Vagina (tissue), 2 donors: ENCODE data around the gene TMC4. TPM values are rescaled to one million over a fixed set of nuclear protein-coding genes. Genes with fewer than 3 reads are reported as not detected.

Experiments
- DNase-seq, 2 donors: peaks; one replicate each; pipeline ENCODE4 v3.0.0-alpha.2; 2017; ENCODE audit errors: extremely low spot score in 2 of 2
- H3K27ac ChIP-seq: fragments of 200-600 bp; sonication (generic); one replicate; pipeline ENCODE4 v1.5.1; 2019
- H3K27me3 ChIP-seq: fragments of 200-600 bp; sonication (generic); one replicate; pipeline ENCODE4 v1.5.1; 2019
- H3K36me3 ChIP-seq, 2 donors: fragments of 200-600 bp; sonication (generic); one replicate each; pipeline ENCODE4 v1.5.1; 2017 to 2019
- H3K4me1 ChIP-seq: fragments of 200-600 bp; sonication (generic); one replicate; pipeline ENCODE4 v1.5.1; 2019
- H3K4me3 ChIP-seq, 2 donors: fragments of 200-600 bp; sonication (generic); 1 replicate in 1 of 2; 2 replicates in 1 of 2; pipeline ENCODE4 v1.5.1; 2016 to 2019
- H3K9me3 ChIP-seq: fragments of 200-600 bp; sonication (generic); one replicate; pipeline ENCODE4 v1.5.1; 2019
- CTCF ChIP-seq, 3 experiments: fragments of 450-650 bp in 2 of 3; fragments of 200-600 bp in 1 of 3; sonication (generic) in 1 of 3; IDR thresholded peaks; one replicate each; pipeline ENCODE4 v1.5.1; 2017 to 2019; ENCODE audit warnings: antibody characterized with exemption in 3 of 3, mild to moderate bottlenecking in 2 of 3, moderate library complexity in 2 of 3
- POLR2A ChIP-seq, 2 donors: fragments of 450-650 bp; IDR thresholded peaks; one replicate each; pipeline ENCODE4 v1.6.1; 2017; ENCODE audit warnings: antibody characterized with exemption in 2 of 2, mild to moderate bottlenecking in 2 of 2, moderate library complexity in 2 of 2
- POLR2AphosphoS5 ChIP-seq, 2 donors: sonication (generic); formaldehyde crosslinking; IDR thresholded peaks; one replicate each; pipeline ENCODE4 v1.9.0; 2017; ENCODE audit warnings: antibody characterized with exemption in 2 of 2, mild to moderate bottlenecking in 2 of 2, low read depth in 1 of 2; ENCODE audit not compliant: insufficient read depth in 1 of 2
- intact Hi-C: fragments of 100-400 bp; cut with DNase I; formaldehyde crosslinking; loops from one replicate; pipeline ENCODE4 v1.15.1; 2023
- total RNA-seq: library from RNA; depleted of rRNA; stranded (reverse); fragments of >200 nt; gene quantifications from one replicate; pipeline ENCODE4 v1.2.3, GENCODE V29; 2016

Gene TMC4
- total RNA-seq, 1 donor from 2014 or later, result 22.3 TPM

GRCh38 chr19:54156490-54156889 lies 16.5 kb downstream of the TMC4 start:
- DNase-seq, result no peak
- intact Hi-C loops, result no loop called here
- Histone ChIP-seq H3K9me3 (no peaks in the 10 kb centered on the region), H3K27ac (no peak overlapping the region), H3K27me3 (no peaks in the 10 kb centered on the region), H3K4me1 (peaks cover 28% of the 10 kb centered on the region), H3K36me3 (peaks cover 0 to 61% of the 10 kb centered on the region in 2 donors), H3K4me3 (no peak overlapping the region)
- no peak for TF ChIP-seq POLR2A (IDR thresholded peaks at IDR 0.05)
- TF ChIP-seq CTCF (IDR thresholded peaks at IDR 0.05), result no peak
- TF ChIP-seq POLR2AphosphoS5 (IDR thresholded peaks at IDR 0.05; ENCODE audit: insufficient read depth in 1 of 2, low read depth in 1 of 2), result no peak

DNA sequence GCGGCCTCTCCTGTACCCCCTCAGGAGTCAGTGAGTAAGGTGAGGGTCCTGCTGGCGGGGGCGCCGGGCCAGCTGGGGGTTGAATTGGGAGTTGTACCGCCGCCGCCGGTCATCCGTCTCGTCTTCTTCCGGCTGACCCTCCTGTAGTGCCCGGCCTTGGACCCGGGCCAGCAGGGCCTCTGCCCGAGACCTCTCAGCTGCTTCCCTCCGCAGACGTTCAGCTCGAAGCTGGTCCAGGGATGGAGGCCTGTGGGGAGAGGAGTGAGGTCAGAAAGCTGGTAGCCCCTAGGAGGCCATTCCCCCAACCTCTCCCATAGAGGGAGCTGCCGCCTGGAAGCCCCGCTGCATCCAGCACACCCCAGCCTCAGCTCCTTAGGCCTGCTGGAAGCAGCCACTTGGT lies 17.3 kb downstream of the TMC4 start:
- Histone ChIP-seq H3K27ac (no peak overlapping the region), H3K27me3 (no peaks in the 10 kb centered on the region), H3K4me1 (peaks cover 20% of the 10 kb centered on the region), H3K4me3 (no peak overlapping the region), H3K9me3 (no peaks in the 10 kb centered on the region), H3K36me3 (peaks cover 0 to 62% of the 10 kb centered on the region in 2 donors)
- intact Hi-C loops, result no loop called here
- no peak for DNase-seq
- TF ChIP-seq POLR2A (IDR thresholded peaks at IDR 0.05) (no peak), CTCF (IDR thresholded peaks at IDR 0.05) (no peak), POLR2AphosphoS5 (IDR thresholded peaks at IDR 0.05; ENCODE audit: insufficient read depth in 1 of 2, low read depth in 1 of 2) (no peak)

- H3K27me3 ChIP-seq, result no peaks in the 10 kb centered on the region
- H3K9me3 ChIP-seq, result no peaks in the 10 kb centered on the region
- no peak for TF ChIP-seq POLR2A (IDR thresholded peaks at IDR 0.05)
- intact Hi-C loops, result no loop called here
- peaks cover 0 to 70% of the 10 kb centered on the region in 2 donors for H3K36me3 ChIP-seq
- DNase-seq, result no peak
- no peak overlapping the region for H3K4me3 ChIP-seq
- peaks cover 13% of the 10 kb centered on the region for H3K4me1 ChIP-seq
- no peak overlapping the region for H3K27ac ChIP-seq
These were observed 18.2 kb downstream of the TMC4 start for GRCh38 chr19:54154603-54155345.

GRCh38 chr19:54153731-54154326 lies 19.1 kb downstream of the TMC4 start:
- intact Hi-C loops, result no loop called here
- DNase-seq, result no peak
- H3K9me3 ChIP-seq, result no peaks in the 10 kb centered on the region
- no peaks in the 10 kb centered on the region for H3K27me3 ChIP-seq
- TF ChIP-seq CTCF (IDR thresholded peaks at IDR 0.05) (no peak), POLR2AphosphoS5 (IDR thresholded peaks at IDR 0.05; ENCODE audit: insufficient read depth in 1 of 2, low read depth in 1 of 2) (no peak), POLR2A (IDR thresholded peaks at IDR 0.05) (no peak)
- H3K4me1 ChIP-seq, result peaks cover 10% of the 10 kb centered on the region
- no peak overlapping the region for H3K4me3 ChIP-seq
- H3K27ac ChIP-seq, result no peak overlapping the region
- peaks cover 0 to 79% of the 10 kb centered on the region in 2 donors for H3K36me3 ChIP-seq

GRCh38 chr19:54152878-54153524 lies 20.0 kb downstream of the TMC4 start:
- no peak overlapping the region for H3K4me3 ChIP-seq
- no peak overlapping the region for H3K27ac ChIP-seq
- no peak for DNase-seq
- H3K4me1 ChIP-seq, result peaks cover 2% of the 10 kb centered on the region
- intact Hi-C loops, result no loop called here
- H3K36me3 ChIP-seq, result peaks cover 0 to 85% of the 10 kb centered on the region in 2 donors
- TF ChIP-seq POLR2AphosphoS5 (IDR thresholded peaks at IDR 0.05; ENCODE audit: insufficient read depth in 1 of 2, low read depth in 1 of 2) (no peak), POLR2A (IDR thresholded peaks at IDR 0.05) (no peak), CTCF (IDR thresholded peaks at IDR 0.05) (no peak)
- no peaks in the 10 kb centered on the region for H3K9me3 ChIP-seq
- H3K27me3 ChIP-seq, result no peaks in the 10 kb centered on the region
